Upper lobe of left lung (tissue), 6 donors: Measurements from ENCODE around the gene VN1R5. TPM values are rescaled to one million over a fixed set of nuclear protein-coding genes. Genes with fewer than 3 reads are reported as not detected.

Experiments used
- ATAC-seq, 2 donors: fragments of 200-7000 bp; cut with Tn5 transposase; one replicate each; pipeline ENCODE4 v1.9.1; 2022; ENCODE audit warnings: mild to moderate bottlenecking in 2 of 2, moderate library complexity in 2 of 2; ENCODE audit not compliant: low FRiP score in 2 of 2
- DNase-seq, 2 donors: peaks; one replicate each; pipeline ENCODE4 v3.0.0-alpha.2; 2019 to 2020
- H3K27ac ChIP-seq, 4 donors: fragments of 200-600 bp; sonication (generic); one replicate each; pipeline ENCODE4 v1.5.1; 2016 to 2019
- H3K27me3 ChIP-seq, 4 donors: fragments of 200-600 bp; sonication (generic); one replicate each; pipeline ENCODE4 v1.5.1; 2017 to 2019
- H3K36me3 ChIP-seq, 4 donors: fragments of 200-600 bp; sonication (generic); one replicate each; pipeline ENCODE4 v1.5.1; 2016 to 2019
- H3K4me1 ChIP-seq, 4 donors: fragments of 200-600 bp; sonication (generic); one replicate each; pipeline ENCODE4 v1.5.1; 2018 to 2019
- H3K4me3 ChIP-seq, 4 donors: fragments of 200-600 bp; sonication (generic); one replicate each; pipeline ENCODE4 v1.5.1; 2017 to 2019; ENCODE audit warnings: mild to moderate bottlenecking in 2 of 4, moderate library complexity in 1 of 4
- H3K9me3 ChIP-seq, 4 donors: fragments of 200-600 bp; sonication (generic); one replicate each; pipeline ENCODE4 v1.5.1; 2018 to 2019
- CTCF ChIP-seq, 6 experiments: fragments of 450-650 bp in 4 of 6; fragments of 200-600 bp in 2 of 6; sonication (generic) in 2 of 6; IDR thresholded peaks; one replicate each; pipeline ENCODE4 v1.5.1; 2016 to 2019; ENCODE audit warnings: antibody characterized with exemption in 6 of 6
- EP300 ChIP-seq, 4 donors: sonication (generic); formaldehyde crosslinking; IDR thresholded peaks; one replicate each; pipeline ENCODE4 v1.5.1; 2017; ENCODE audit warnings: antibody characterized with exemption in 4 of 4, control low read depth in 2 of 4
- POLR2A ChIP-seq, 4 donors: fragments of 450-650 bp; IDR thresholded peaks; one replicate each; pipeline ENCODE4 v1.5.1; 2016 to 2017; ENCODE audit warnings: antibody characterized with exemption in 4 of 4, mild to moderate bottlenecking in 2 of 4
- POLR2AphosphoS5 ChIP-seq, 2 donors: sonication (generic); formaldehyde crosslinking; IDR thresholded peaks; one replicate each; pipeline ENCODE4 v1.5.1; 2017; ENCODE audit warnings: antibody characterized with exemption in 2 of 2
- WGBS, 2 donors: methylation state at CpG; one replicate each; pipeline ENCODE4 v1.1.5; 2017 to 2018; 5-methylcytosine and 5-hydroxymethylcytosine counted together
- total RNA-seq, 6 donors: library from RNA; depleted of rRNA in 4 of 6; stranded (reverse); fragments of >200 nt in 4 of 6; gene quantifications; one replicate each; pipeline versions ENCODE4 v1.1.0 to v1.2.1, GENCODE V29; 2016 to 2021
- donor health status: DM: no; HTN: no; CAD: no; lungs with moderate emphysema.
- donor health status: DM: no; HTN: yes; CAD: no; lungs with severe emphysema.

The VN1R5 gene
- total RNA-seq, 6 donors from 2014 or later, result not detected

- no peaks in the 10 kb centered on the region for H3K9me3 ChIP-seq
- H3K4me1 ChIP-seq, result no peaks in the 10 kb centered on the region
- DNase-seq, result no peak
- H3K27me3 ChIP-seq, result no peaks in the 10 kb centered on the region
- TF ChIP-seq POLR2AphosphoS5 (IDR thresholded peaks at IDR 0.05), result no peak
- TF ChIP-seq EP300 (IDR thresholded peaks at IDR 0.05), result no peak
- TF ChIP-seq CTCF (IDR thresholded peaks at IDR 0.05), result no peak
- no peak overlapping the region for H3K27ac ChIP-seq
- peaks cover 4 to 41% (median 24%) of the 10 kb centered on the region in 4 donors for H3K36me3 ChIP-seq
- no peak for ATAC-seq
- 86 to 88% methylated on average over 6 of the region's 6 CpGs for WGBS, 2 donors
- no peak overlapping the region for H3K4me3 ChIP-seq
Measured at GRCh38 chr1:247298124-247298481, 42.2 kb downstream of the VN1R5 start.

GRCh38 chr1:247298701-247299100 is 42.8 kb downstream of the VN1R5 start:
- no peak for DNase-seq
- ATAC-seq, result no peak

GRCh38 chr1:247299723-247300381 is 44.0 kb downstream of the VN1R5 start:
- H3K4me3 ChIP-seq, result no peak overlapping the region
- DNase-seq (no peak), ATAC-seq (no peak)
- no peaks in the 10 kb centered on the region for H3K9me3 ChIP-seq
- WGBS, 2 donors, result 91% methylated on average over 12 of the region's 12 CpGs
- no peaks in the 10 kb centered on the region for H3K4me1 ChIP-seq
- H3K27me3 ChIP-seq, result no peaks in the 10 kb centered on the region
- H3K36me3 ChIP-seq, result peaks cover 4 to 58% (median 30%) of the 10 kb centered on the region in 4 donors
- no peak overlapping the region for H3K27ac ChIP-seq
- TF ChIP-seq EP300 (IDR thresholded peaks at IDR 0.05) (no peak), POLR2A (IDR thresholded peaks at IDR 0.05) (no peak), CTCF (IDR thresholded peaks at IDR 0.05) (no peak), POLR2AphosphoS5 (IDR thresholded peaks at IDR 0.05) (no peak)

More at GRCh38 chr1:247298701-247299100, 42.8 kb downstream of the VN1R5 start:
- TF ChIP-seq EP300 (IDR thresholded peaks at IDR 0.05) (no peak), POLR2AphosphoS5 (IDR thresholded peaks at IDR 0.05) (no peak), POLR2A (IDR thresholded peaks at IDR 0.05) (no peak), CTCF (IDR thresholded peaks at IDR 0.05) (no peak)
- Histone ChIP-seq H3K27ac (no peak overlapping the region), H3K9me3 (no peaks in the 10 kb centered on the region), H3K36me3 (peaks cover 4 to 47% (median 24%) of the 10 kb centered on the region in 4 donors), H3K4me1 (no peaks in the 10 kb centered on the region), H3K4me3 (no peak overlapping the region), H3K27me3 (no peaks in the 10 kb centered on the region)
- 81 to 92% methylated on average over 3 to 4 of the region's 4 CpGs for WGBS, 2 donors

- ATAC-seq (peak in 1 of 2 donors; percentile 21), DNase-seq (peak in 1 of 2 donors; percentile 70)
- Histone ChIP-seq H3K36me3 (peaks cover 7 to 61% (median 32%) of the 10 kb centered on the region in 4 donors), H3K27ac (no peak overlapping the region), H3K27me3 (no peaks in the 10 kb centered on the region), H3K4me1 (no peaks in the 10 kb centered on the region), H3K4me3 (no peak overlapping the region), H3K9me3 (no peaks in the 10 kb centered on the region)
- 95 to 98% methylated on average over 32 to 47 of the region's 47 CpGs for WGBS, 2 donors
- TF ChIP-seq CTCF (IDR thresholded peaks at IDR 0.05) (no peak), POLR2AphosphoS5 (IDR thresholded peaks at IDR 0.05) (no peak), POLR2A (IDR thresholded peaks at IDR 0.05) (no peak), EP300 (IDR thresholded peaks at IDR 0.05) (no peak)
Measured at GRCh38 chr1:247300491-247301175, 44.8 kb downstream of the VN1R5 start.
